Tibial nerve (tissue), 4 donors: ENCODE results near the gene CATSPERZ. TPM values are rescaled to one million over a fixed set of nuclear protein-coding genes. Genes with fewer than 3 reads are reported as not detected.
A peak's percentile ranks its signal among the peaks of the same experiment; 100 is the strongest.

Source experiments
- DNase-seq, 2 donors: peaks; one replicate each; pipeline ENCODE4 v3.0.0-alpha.2; 2019; ENCODE audit warnings: low spot score in 2 of 2
- H3K27ac ChIP-seq, 4 donors: fragments of 200-600 bp; sonication (generic) in 3 of 4; one replicate each; pipeline ENCODE4 v1.5.1; 2017 to 2019; ENCODE audit warnings: mild to moderate bottlenecking in 1 of 4
- H3K27me3 ChIP-seq, 2 donors: fragments of 200-600 bp; sonication (generic) in 1 of 2; one replicate each; pipeline versions ENCODE4 v1.5.1 to v1.6.0; 2017 to 2019
- H3K36me3 ChIP-seq, 3 donors: fragments of 200-600 bp; sonication (generic); one replicate each; pipeline ENCODE4 v1.5.1; 2018 to 2019
- H3K4me1 ChIP-seq, 4 donors: fragments of 200-600 bp; sonication (generic) in 3 of 4; one replicate each; pipeline ENCODE4 v1.5.1; 2017 to 2019
- H3K4me3 ChIP-seq, 4 donors: fragments of 200-600 bp; sonication (generic) in 3 of 4; one replicate each; pipeline ENCODE4 v1.5.1; 2017 to 2019; ENCODE audit warnings: mild to moderate bottlenecking in 1 of 4, moderate library complexity in 1 of 4
- H3K9me3 ChIP-seq, 4 donors: fragments of 200-600 bp; sonication (generic) in 3 of 4; one replicate each; pipeline ENCODE4 v1.5.1; 2017 to 2019
- CTCF ChIP-seq, 5 experiments: fragments of 200-600 bp in 3 of 5; fragments of 450-650 bp in 2 of 5; sonication (generic) in 3 of 5; IDR thresholded peaks; one replicate each; pipeline ENCODE4 v1.5.1; 2016 to 2019; ENCODE audit warnings: antibody characterized with exemption in 5 of 5, mild to moderate bottlenecking in 3 of 5, moderate library complexity in 2 of 5
- EP300 ChIP-seq, 2 donors: sonication (generic); formaldehyde crosslinking; IDR thresholded peaks; one replicate each; pipeline ENCODE4 v1.6.1; 2017; ENCODE audit warnings: antibody characterized with exemption in 2 of 2, mild to moderate bottlenecking in 1 of 2
- POLR2A ChIP-seq, 2 donors: fragments of 450-650 bp; IDR thresholded peaks; one replicate each; pipeline ENCODE4 v1.6.1; 2017; ENCODE audit warnings: antibody characterized with exemption in 2 of 2, mild to moderate bottlenecking in 2 of 2, moderate library complexity in 2 of 2
- WGBS, 2 donors: methylation state at CpG; one replicate each; pipeline ENCODE4 v1.1.5; 2018; 5-methylcytosine and 5-hydroxymethylcytosine counted together
- total RNA-seq, 4 donors: library from RNA; depleted of rRNA; stranded (reverse); fragments of >200 nt; gene quantifications; one replicate each; pipeline ENCODE4 v1.1.0, GENCODE V29; 2016

The CATSPERZ gene
- total RNA-seq, 4 donors from 2014 or later, result not detected

- Histone ChIP-seq H3K36me3 (no peaks in the 10 kb centered on the region), H3K4me3 (no peak overlapping the region), H3K9me3 (no peaks in the 10 kb centered on the region), H3K27ac (no peak overlapping the region), H3K4me1 (peaks cover 0 to 42% (median 25%) of the 10 kb centered on the region in 4 donors), H3K27me3 (peaks cover 2 to 100% of the 10 kb centered on the region in 2 donors)
- no peak for TF ChIP-seq POLR2A (IDR thresholded peaks at IDR 0.05)
- no peak for TF ChIP-seq EP300 (IDR thresholded peaks at IDR 0.05)
- TF ChIP-seq CTCF (IDR thresholded peaks at IDR 0.05), result no peak
- no peak for DNase-seq
- WGBS, 2 donors, result 10 to 15% methylated on average over 26 to 31 of the region's 34 CpGs
Measured at GRCh38 chr11:64296830-64297698, 3.1 kb upstream of the CATSPERZ start.

DNA sequence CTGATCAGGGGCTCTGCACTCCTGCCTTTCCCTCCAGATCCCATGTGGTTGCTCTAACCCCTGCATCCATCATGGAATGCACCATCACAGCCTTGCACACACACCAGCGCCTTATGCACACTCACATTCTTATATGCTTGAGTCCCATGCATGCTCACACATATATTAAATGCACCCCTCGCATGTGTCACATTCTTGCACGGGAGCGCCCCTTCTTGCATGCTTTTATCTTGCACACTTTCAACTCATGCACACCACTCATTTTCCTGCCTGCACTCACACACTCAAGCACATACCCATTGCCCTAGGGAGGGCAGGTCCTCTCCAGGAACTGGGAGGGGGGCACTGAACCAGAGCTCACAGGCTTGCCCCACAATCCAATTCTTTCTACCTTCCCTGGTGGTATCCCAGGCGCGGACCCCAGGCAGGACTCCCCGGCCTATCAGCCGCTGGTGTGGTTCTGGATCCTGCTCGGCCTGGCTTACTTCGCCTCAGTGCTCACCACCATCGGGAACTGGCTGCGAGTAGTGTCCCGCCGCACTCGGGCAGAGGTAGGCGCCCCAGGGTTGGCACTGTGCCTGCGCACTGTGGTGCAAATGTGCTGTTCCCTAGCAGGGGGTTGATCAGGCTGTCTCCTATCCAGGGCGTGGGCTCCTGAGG is 2.3 kb upstream of the CATSPERZ start:
- no peak overlapping the region for H3K4me3 ChIP-seq
- no peak for DNase-seq
- H3K27ac ChIP-seq, result no peak overlapping the region
- TF ChIP-seq CTCF (IDR thresholded peaks at IDR 0.05), result no peak
- TF ChIP-seq POLR2A (IDR thresholded peaks at IDR 0.05), result no peak
- TF ChIP-seq EP300 (IDR thresholded peaks at IDR 0.05), result no peak
- H3K4me1 ChIP-seq, result peaks cover 0 to 35% (median 21%) of the 10 kb centered on the region in 4 donors
- no peaks in the 10 kb centered on the region for H3K9me3 ChIP-seq
- peaks cover 2 to 100% of the 10 kb centered on the region in 2 donors for H3K27me3 ChIP-seq
- no peaks in the 10 kb centered on the region for H3K36me3 ChIP-seq
- 45 to 48% methylated on average over 17 to 18 of the region's 18 CpGs for WGBS, 2 donors

DNA sequence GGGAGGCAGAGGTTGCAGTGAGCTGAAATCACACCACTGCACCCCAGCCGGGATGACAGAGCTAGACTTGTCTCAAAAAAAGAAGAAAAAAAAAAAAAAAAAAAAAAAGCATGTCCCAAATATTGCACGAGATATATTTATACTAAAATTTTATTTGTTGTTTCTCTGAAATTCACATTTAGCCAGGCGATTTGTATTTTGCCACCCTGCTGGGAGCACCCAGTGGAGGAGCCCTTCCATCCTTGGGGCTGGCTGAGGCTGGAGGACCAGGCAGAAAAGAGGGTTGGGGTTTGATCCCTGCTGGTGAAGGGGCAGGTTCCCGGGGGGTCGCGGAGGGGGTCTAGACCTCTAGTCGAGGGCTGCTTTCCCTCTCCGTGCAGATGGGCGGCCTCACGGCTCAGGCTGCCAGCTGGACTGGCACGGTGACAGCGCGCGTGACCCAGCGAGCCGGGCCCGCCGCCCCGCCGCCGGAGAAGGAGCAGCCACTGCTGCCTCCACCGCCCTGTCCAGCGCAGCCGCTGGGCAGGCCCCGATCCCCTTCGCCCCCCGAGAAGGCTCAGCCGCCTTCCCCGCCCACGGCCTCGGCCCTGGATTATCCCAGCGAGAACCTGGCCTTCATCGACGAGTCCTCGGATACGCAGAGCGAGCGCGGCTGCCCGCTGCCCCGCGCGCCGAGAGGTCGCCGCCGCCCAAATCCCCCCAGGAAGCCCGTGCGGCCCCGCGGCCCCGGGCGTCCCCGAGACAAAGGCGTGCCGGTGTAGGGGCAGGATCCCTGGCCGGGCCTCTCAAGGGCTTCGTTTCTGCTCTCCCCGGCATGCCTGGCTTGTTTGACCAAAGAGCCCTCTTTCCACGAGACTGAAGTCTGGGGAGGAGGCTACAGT is 952 bp upstream of the CATSPERZ start:
- Histone ChIP-seq H3K9me3 (no peaks in the 10 kb centered on the region), H3K36me3 (no peaks in the 10 kb centered on the region), H3K27ac (no peak overlapping the region), H3K4me1 (peaks cover 0 to 39% (median 23%) of the 10 kb centered on the region in 4 donors), H3K27me3 (peaks cover 2 to 97% of the 10 kb centered on the region in 2 donors), H3K4me3 (peak overlapping the region; percentile 29 to 49 (median 30))
- peak; percentile 51 to 53 for DNase-seq
- no peak for TF ChIP-seq POLR2A (IDR thresholded peaks at IDR 0.05)
- peak in 1 of 5 experiments; percentile 12 for TF ChIP-seq CTCF (IDR thresholded peaks at IDR 0.05)
- WGBS, 2 donors, result 5 to 6% methylated on average over 30 to 45 of the region's 60 CpGs

DNA sequence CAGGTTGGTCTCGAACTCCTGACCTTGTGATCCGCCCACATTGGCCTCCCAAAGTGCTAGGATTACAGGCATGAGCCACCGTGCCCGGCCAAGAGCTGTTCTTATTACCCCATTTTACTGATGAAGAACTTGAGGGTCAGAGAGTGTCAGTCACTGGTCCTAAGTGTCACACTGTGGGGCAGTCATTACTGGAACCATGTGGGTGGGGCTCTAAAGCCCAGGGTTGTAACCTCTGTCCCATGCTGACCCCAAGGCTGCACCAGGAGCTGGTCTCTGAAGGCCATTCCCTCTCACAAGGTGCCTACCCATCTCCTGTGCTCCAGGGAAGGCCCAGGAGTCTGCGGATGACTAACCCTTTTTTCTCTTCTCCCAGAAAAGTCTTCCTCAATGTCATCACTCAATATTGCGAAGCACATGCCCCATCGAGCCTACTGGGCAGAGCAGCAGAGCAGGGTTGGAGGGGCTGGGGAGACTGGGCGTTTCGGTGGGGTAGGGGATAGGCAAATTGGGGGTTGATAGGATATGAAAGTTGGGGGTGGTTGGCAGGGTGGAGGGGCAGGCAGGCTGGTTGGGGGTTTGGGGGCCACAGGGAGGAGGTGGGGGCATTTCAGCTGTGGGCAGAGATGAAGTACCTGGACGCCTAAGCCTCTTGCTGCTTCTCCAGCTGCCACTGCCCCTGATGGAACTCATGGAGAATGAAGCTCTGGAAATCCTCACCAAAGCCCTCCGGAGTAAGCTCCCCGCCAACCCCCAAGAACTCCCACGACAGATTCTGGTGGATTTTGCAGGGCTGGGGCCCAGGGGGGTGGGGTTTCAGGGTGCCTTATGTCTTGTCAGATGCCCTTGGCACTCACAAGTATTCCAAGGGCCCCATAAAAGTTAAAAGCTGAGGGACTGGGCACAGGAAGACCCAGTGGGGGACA is 3.2 kb downstream of the CATSPERZ start:
- TF ChIP-seq EP300 (IDR thresholded peaks at IDR 0.05) (no peak), POLR2A (IDR thresholded peaks at IDR 0.05) (no peak), CTCF (IDR thresholded peaks at IDR 0.05) (no peak)
- no peak overlapping the region for H3K4me3 ChIP-seq
- DNase-seq, result no peak
- no peaks in the 10 kb centered on the region for H3K9me3 ChIP-seq
- H3K36me3 ChIP-seq, result peaks cover 0 to 7% (median 0%) of the 10 kb centered on the region in 3 donors
- peaks cover 0 to 54% (median 32%) of the 10 kb centered on the region in 4 donors for H3K4me1 ChIP-seq
- peak overlapping the region in 1 of 4 donors; percentile 88 for H3K27ac ChIP-seq
- WGBS, 2 donors, result 78 to 87% methylated on average over 10 to 13 of the region's 13 CpGs
- peaks cover 2 to 56% of the 10 kb centered on the region in 2 donors for H3K27me3 ChIP-seq
